Occipital lobe (tissue), 2 donors: ENCODE results near the gene SP9. TPM values are rescaled to one million over a fixed set of nuclear protein-coding genes. Genes with fewer than 3 reads are reported as not detected.
A peak's percentile ranks its signal among the peaks of the same experiment; 100 is the strongest.

Experiments used
- DNase-seq: peaks from one replicate; lab custom pipeline; 2025; lab: John Stamatoyannopoulos, UW
- total RNA-seq: library from RNA; depleted of rRNA; stranded (reverse); fragments of >200 nt; gene quantifications from one replicate; pipeline ENCODE4 v1.2.3, GENCODE V29; 2014

SP9 gene
- total RNA-seq, 1 donor from 2014 or later: 7.0 TPM

DNA sequence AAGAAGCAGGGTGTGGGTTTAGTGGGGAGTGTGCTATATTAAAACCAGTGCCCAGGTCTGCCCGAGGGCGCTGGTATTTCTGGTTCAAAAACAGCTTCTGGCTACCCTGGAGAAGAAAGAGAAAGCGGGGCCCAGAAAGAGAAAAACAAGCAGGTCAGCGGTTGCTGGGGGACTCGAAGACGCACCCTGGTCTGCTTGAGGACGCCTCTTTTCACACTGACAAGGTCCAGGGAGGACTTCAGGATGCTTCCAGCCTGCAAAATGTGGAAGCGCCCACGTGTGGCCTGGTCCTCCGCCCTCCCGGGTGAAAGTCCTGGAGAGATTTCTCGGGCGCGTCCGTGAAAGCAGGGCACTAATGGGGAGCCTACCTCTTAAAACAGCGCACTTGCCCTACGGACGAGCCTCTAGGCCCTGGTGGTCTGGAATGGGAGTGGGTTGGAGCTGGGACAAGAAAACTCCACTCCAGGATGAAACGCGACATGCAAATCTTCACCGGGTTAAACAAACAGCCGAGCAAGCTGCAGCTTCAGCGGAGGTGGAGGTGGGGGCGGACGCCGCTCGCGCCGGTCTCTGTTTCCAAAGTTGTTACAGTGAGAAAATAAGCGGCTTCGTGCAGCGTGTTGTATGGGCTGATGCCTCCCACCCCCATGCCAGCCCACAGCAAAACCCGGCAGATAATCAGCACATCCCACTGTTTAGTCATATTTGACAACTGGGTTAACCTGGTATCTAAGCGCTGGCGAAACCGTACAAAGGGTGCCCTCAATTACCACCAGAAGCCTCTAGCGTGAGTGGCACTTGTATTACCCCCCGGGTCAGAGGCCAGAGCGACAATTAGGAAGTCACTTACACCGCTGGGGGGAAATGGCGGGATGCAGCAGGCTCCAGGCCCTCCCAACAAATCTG is 1.1 kb upstream of the SP9 start:
- no peak for DNase-seq

DNA sequence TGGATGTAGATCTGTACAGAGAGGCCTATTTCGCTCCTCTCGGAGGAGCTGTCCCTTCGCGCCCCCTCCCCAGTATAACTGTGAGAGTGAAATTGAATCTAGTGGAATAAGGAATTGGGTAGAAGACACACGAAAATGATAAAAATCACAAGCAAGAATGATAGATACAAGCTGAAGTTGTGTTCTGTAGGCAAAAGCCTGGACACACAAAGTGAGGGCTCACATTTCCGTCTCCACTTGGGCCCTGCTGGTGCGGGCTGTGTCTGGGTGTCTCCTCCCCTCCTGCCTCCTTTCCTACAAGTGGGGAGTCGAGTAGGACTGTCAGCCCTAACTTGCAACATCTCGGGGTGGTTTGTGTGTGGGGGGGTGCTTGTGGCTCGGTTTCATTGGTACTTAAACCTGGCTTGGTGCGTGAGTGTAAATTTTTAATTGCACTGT is 457 bp upstream of the SP9 start:
- no peak for DNase-seq

DNA sequence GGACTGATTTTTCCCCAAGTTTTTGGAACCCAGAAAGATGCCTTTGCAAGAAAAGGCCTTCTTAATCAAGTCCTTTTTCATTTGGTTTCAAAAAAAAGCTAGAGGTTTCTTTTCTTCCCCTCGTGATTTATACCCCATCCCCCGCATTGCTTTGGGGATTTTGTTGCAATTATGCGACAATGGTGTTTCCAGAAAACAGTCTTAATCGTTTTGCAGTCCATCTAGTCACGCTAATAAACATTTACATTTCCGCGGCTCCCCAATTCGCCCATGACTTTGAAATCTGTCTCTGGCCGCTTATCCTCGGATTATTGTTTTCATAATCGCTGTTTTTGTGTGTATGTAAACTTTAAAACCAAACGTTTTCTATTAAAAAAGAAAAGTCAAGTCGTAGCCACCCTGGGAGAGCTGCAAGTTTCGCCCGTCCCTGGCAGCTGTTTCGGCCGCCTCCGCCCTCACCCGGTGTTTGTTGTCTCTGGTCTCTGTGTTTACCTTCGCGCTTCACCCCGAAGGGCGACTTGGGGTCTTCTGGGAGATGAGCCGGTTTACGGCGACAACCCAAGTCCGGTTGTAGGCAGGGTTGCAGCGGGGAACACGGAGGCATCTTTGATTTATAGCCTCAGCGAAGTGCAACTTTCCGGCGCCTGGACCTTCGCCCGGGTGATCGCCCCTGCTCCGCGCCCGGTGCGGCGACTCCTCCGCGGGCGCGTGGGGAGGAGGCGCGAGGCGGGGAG is 667 bp downstream of the SP9 start:
- no peak for DNase-seq

DNA sequence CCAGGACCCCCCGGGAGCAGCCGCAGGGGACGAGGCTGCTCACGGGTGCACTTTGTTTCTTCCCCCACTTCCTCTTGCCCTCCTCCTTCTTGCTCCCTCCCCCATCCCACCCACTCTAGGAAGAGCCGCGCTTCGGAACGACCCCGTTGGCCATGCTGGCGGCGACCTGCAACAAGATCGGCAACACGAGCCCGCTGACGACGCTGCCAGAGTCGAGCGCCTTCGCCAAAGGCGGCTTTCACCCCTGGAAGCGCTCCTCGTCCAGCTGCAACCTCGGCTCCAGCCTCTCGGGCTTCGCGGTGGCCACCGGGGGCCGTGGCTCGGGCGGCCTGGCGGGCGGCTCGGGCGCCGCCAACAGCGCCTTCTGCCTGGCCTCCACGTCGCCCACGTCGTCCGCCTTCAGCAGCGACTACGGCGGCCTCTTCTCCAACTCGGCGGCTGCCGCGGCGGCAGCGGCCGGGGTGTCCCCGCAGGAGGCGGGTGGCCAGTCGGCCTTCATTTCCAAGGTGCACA is 1.3 kb downstream of the SP9 start:
- no peak for DNase-seq

DNA sequence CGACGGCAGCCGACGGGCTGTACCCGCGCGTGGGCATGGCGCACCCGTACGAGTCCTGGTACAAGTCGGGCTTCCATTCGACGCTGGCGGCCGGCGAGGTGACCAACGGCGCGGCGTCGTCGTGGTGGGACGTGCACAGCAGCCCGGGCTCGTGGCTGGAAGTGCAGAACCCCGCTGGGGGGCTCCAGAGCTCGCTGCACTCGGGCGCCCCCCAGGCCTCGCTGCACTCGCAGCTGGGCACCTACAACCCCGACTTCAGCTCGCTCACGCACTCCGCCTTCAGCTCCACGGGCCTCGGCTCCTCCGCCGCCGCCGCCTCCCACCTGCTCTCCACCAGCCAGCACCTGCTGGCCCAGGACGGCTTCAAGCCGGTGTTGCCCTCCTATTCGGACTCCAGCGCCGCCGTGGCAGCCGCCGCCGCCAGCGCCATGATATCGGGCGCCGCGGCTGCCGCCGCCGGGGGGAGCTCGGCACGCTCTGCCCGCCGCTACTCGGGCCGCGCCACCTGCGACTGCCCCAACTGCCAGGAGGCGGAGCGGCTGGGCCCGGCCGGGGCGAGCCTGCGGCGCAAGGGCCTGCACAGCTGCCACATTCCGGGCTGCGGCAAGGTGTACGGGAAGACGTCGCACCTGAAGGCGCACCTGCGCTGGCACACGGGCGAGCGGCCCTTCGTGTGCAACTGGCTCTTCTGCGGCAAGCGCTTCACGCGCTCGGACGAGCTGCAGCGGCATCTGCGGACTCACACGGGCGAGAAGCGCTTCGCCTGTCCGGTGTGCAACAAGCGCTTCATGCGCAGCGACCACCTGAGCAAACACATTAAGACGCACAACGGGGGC is 2.0 kb downstream of the SP9 start:
- no peak for DNase-seq

DNA sequence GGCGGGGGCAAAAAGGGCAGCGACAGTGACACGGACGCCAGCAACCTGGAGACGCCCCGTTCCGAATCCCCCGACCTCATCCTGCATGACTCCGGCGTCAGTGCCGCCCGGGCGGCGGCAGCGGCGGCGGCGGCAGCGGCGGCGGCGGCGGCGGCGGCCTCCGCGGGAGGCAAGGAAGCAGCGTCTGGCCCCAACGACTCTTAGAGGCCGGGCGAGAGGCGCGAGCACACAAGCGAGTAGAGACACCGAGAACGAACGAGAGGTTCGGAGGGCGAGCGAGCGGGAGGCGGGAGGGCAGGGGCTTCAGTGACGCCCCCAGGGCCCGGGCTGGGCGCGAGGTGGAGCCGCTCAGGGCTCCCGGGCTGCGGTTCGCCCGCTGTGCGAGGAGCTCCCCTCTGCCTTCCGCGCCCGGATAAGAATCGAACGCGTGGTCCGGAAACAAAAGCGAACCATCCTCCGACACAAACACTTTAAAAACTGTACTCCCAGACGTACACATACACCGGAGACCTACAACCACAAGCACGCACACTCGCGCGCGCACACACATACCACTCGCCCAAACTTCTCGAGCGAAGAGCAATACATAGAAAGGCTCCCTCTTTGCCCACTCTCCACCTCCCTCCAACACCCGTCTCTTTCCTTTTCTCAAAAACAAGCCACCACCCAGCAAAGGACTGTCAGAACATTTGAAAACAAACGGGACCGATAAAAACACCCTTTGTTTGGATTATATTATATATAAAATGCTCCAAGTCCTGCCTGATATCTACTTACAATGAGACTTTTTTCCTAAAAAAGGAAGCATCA is 2.8 kb downstream of the SP9 start:
- DNase-seq: no peak

GRCh38 chr2:174338147-174338605 is 3.4 kb downstream of the SP9 start:
- no peak for DNase-seq

GRCh38 chr2:174338671-174339560 is 4.2 kb downstream of the SP9 start:
- no peak for DNase-seq

DNA sequence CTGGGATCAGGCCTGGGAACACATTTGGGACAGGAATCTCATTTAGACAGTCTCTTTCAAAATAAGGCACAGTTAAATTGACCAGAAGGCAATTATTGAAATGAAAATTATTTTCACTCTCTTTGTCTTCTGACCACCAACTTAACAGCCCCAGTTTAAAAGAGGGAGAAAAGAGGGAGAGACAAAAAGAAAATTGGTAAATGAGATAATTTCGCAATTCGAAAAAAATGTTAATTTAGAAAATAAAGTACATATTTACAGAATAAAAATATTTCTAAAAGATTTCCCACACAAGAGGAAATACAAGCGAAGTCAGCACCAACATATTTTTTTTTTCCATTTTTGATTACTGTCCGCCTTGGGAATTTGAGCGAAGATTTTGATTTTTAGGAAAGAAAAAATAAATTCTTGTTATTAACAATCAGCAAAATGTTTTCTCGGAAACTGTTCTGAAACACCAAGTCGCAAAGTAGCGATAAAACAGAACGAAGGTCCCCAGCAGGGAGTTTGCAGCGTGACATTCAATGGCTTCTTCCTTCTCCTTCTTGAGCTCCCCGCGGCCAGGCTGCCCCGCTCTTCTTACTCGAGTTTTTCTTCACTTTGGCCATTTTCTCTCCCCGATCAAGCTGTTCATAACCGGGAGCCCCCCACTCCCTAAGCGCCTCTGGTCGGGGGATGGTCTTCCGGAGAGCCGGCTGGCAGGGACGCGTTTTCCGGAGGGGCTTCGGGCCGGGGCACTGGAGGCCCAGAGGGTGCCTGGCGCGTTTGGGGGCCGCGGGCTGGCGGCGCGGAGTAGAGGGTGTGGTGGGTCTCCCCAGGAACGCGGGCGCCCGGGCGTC is 5.0 kb downstream of the SP9 start:
- DNase-seq: no peak

GRCh38 chr2:174340400-174341292 is 5.9 kb downstream of the SP9 start:
- DNase-seq: no peak

DNA sequence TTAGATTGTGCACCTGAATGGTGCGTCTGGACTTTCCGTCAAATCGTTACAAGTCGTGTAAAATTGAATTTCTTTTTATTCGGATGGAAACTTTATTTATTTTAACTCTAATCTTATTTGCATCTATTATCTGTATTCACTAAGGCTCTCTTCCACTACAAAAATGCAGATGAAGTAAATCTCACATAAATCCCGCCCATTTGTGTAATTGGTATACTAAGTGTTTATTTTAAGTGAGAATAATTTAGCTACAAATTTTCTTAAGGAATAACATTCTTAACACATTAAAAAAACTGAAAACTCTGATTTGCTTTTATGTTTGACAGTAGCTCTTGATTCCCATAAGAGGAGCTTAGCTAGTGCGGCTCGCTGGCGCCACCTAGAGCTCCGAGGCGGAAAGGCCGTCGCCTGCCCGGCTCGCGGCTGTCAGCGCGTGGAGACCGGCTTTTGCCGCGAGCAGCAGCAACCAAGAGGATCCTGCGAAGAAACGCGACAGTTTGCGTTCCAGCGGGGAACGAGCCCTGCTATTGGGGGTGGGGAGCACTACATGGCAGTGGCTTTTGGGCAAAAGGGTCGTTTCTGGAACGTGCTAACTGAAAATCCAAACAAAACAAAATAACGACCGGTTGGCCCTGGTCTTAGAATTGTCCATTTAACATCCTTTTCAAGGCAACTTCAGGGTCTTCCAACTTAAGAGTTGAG is 6.7 kb downstream of the SP9 start:
- DNase-seq: peak; percentile 79

- no peak for DNase-seq
Observed at GRCh38 chr2:174341995-174342685, 7.4 kb downstream of the SP9 start.

- no peak for DNase-seq
Observed at GRCh38 chr2:174342686-174343342, 8.1 kb downstream of the SP9 start.

DNA sequence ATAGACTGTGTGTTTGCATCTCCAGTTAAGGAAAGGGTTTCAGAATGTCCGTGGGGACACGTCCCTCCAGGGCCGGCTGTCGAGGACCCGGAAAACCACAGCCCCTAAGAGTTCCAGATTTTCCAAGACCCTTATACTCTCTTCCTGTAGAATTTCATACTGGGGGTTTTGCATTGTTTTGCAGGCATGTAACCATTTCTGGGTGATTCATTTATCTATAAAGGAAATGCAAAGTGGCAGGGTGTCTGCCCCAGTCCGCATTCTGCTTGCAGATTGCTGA is 8.5 kb downstream of the SP9 start:
- DNase-seq: no peak

- no peak for DNase-seq
Observed at GRCh38 chr2:174343623-174344455, 9.1 kb downstream of the SP9 start.
